HuH-7 (cell line): ENCODE measurements around the gene LRRN2.
"Not testable (repeated sequence)": the region's sequence is repeated elsewhere in the genome, so short reads cannot be mapped to it uniquely, and the experiment has no call there.

ENCODE experiments used
- DNase-seq: peaks from one replicate; pipeline ENCODE4 v3.0.0; 2011; ENCODE audit warnings: low spot score

LRRN2 gene

DNA sequence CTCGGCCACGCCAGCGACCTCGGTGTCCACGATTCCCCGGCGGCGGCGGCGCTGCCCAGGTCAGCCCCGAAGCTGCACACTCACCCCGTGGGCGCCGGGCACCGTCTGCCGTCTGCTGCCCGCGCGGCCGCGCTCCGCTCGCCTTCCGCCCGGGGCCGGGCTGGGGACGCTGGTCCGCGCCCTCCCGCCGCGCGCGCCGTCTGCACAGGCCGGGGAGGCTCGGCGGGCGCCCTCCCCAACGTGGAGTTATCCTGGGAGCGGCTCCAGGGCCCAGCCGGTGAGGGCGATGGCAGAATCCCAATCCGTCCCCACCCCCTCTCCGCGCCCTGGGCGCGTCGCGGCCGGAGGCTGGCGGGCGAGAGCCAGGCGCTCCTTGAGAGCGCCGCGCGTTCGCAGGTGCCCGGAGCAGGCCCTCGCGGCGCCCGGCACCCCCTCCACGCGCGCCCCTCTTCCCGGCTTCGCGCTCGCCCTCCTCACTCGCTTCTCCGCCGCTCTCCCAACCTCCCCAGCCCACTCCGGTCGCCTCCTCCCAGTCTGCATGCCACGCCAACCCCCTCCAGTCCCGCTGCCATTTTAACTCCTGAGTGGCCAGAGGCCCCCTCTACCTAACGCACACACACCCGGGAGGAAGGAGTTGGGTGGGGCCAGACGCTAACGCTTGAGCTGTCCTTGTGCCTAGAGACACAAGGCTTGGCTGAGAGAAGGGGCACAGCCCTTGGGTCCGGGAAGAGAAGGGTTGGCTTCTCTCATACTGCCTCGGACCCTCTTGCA is at the start of gene LRRN2:
Gene LRRN2, minus strand, starts transcription at position 503 of the 771 bp plus-strand sequence. CDS start 65,746 bp downstream, outside the sequence.
- DNase-seq = no peak

DNA sequence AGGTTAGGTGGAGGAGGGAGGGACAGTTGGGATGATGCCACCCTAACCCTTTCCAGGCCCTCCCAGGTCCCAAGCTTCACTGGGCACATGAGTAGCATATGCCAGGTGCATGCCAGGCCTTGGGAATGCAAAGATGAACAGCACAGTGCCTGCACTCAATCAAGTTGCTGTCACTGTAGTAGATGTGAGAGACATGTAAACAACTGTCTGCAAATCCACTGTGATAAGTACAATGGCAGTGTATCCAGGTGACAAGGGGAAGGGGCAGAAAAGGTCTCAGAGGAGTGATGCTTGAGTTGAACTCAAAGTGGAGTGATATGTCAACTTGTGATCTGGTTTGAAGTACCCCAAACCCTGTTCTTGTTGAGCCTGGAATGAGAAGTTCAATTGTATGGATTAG is 49.5 kb upstream of the LRRN2 start:
- no peak for DNase-seq

DNA sequence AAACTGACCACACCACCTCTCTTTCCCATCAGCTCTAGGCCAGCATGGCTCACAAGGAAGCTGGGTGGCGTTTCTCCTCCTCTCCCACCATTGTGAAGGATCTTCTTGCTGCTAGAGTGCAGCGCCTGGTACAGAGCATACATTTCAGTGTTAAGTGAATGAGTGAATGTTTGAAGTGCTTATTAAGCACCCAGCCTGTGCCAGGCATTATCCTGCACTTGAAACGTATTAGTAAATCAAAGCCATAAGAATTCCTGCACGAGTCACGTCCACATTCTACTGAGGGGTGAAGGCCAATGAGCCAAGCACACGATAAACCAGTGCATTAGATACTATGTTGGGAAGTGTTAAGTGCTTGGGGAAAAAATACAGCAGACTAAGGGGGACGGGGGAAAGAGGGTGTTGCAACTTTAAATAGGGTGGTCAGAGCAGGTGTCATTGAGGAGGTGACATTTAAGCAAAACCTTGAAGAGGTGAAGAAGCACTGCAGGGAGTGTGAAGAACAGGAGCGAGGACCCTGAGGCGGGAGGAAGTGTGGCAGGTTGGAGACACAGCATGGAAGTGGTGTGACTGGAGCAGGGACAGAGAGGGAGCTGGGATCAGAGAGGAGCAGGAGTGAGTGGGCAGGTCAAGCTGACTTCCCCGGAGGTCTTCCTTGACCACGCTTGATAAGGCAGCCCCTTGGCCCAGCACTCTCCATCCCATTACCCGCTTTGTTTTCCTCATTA is 48.5 kb upstream of the LRRN2 start:
- no peak for DNase-seq

DNA sequence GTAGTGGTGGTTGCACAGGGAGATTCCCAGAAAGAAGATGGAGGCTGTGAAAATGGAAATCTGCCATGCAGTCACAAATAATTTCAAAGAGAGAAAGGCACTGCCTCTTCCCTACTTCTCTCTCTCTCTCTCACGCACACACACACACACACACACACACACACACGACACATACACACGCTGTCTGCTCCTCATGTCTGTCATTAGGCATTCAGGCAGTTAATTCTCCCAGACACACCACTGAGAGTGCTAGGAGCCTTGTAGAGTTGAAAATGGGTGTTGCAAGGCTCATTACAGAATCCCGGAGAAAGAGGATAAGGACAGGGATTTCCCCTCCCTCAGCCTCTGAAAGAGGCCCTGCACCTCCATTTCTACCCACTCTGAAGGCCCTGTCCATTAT is 47.8 kb upstream of the LRRN2 start:
- no peak for DNase-seq

DNA sequence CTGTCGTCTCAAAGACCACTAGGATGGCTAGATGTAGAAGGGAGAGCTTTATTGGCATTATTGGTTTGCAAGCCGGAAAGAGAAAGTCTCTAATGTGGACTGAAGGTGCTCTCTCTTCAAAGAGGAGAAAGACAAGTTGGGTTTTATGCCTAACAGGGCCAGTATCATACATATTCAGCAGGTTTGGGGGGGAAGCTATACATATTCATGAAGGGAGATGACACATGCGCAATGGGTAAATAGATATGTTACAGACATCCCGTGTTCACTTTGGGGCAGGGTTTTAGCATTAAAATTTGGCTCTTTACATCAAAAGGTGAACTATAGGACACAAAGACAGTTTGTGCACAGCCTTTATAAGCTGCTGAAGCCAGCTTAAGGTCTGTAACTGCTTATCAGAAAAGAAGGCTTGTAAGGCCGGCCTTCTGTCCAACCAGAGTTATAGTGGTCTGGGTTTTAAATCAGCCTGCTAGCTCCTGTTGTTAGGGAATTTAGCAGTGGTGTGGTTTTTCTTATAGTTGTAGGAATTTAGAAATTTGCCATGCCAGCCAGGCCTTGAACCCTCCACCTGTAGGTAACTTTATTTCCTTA is 46.5 kb upstream of the LRRN2 start:
- DNase-seq = no peak

DNA sequence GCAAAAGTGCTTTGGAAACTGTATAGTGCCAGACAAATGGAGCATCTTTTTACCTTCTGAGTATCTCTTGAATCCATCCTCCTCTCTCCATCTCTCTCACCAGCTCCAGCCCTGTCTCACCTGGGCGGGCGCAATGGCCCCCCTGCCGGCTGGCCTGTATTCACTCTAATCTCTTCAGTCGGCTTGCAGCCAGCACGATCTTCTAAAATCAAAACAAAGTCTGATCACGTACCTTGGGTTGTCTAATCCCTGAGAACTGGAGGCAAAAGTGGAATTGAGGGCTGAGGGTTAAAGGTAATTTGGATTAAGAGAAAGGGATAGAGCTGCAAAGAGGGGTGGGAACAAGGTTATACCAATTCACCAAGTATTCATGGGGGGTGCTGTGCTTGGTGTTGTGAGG is 46.0 kb upstream of the LRRN2 start:
- no peak for DNase-seq

DNA sequence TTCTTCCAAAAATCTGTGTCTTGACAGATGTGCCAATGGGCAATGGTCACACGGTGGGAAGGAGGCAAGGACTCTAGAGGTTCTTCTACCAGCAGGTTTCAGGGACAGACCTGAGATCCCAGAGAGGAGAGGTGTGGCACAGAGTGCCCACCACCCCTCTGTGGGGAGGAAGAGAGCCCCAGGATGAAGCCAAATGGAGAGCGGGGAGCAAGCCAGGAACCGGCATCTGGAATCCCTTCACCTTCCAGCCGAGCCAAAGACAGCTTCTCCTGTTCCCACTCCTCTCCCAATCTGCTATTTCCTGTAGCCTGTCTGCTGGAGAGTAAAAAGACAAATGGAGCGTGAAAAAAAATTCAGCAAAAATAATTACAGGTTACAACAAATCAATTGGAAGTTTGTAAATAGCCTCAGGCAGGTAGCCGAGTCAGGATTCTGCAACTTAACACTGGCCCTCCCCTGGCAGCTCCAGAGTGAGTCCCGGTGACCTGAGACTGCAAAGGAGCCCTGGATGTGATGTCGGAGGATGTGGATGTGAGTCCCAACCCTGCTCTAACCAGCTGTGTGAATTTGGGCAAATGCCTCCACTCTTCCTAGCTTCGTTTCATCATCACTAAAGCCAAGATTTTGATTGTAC is 45.4 kb upstream of the LRRN2 start:
- no peak for DNase-seq

- DNase-seq = no peak
Observed at GRCh38 chr1:204729516-204729915, 44.0 kb upstream of the LRRN2 start.

DNA sequence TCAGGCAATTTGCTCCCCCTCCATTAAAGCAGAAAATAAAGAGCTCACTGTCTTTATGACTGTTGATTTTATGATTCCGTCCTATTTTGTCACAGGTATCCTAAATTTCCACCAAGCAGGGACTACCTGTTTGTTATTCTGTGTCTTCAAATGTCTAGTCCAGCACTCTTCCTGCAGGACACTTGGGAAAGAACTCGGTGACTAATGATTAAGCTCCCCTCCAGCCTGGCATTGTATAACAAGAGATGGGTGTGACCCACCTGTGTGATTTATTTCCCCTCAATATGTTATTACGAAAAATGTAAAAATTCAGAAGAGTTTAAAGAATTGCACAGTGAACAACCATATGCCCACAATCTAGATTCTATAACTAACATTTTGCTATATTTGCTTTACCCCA is 42.9 kb upstream of the LRRN2 start:
- no peak for DNase-seq

DNA sequence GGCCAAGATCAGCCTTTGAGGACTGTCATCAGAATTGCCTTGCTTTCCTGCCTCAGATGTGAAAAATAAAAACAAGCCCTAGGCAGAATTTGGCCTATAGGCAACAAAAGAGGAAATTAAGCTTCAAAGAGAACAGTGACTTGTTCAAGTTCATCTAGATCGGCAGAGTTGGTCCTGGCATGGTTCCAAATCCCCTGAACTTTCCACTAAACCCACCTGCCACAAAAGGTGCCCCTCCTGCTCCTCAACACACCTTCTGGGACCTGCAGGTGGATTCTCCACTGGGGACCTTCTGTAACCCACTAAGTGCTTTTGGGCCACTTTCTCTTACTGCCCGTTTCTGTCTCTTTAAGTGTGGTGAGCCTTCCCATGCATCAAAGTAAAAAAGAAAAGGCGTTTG is 42.5 kb upstream of the LRRN2 start:
- no peak for DNase-seq

- not testable (repeated sequence) for DNase-seq
Observed at GRCh38 chr1:204727438-204727837, 41.9 kb upstream of the LRRN2 start.

DNA sequence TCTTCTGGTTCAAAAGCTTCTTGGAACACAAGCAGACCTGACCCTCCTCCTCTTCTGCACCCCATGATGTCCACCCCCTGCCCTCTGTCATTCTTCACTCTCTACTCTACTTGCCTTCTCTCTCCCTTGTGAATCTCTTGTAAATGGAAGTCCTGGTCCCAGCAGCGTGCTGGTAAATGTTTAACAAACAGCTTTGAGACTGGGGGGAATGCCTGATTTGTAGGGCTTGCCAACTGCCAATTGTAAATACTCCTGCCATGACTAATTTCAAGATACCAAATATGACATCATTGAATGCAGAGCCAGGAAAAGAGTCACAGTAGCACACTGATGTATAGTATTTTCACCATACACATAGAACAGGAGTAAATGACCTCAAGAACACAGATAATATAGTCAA is 40.9 kb upstream of the LRRN2 start:
- no peak for DNase-seq

DNA sequence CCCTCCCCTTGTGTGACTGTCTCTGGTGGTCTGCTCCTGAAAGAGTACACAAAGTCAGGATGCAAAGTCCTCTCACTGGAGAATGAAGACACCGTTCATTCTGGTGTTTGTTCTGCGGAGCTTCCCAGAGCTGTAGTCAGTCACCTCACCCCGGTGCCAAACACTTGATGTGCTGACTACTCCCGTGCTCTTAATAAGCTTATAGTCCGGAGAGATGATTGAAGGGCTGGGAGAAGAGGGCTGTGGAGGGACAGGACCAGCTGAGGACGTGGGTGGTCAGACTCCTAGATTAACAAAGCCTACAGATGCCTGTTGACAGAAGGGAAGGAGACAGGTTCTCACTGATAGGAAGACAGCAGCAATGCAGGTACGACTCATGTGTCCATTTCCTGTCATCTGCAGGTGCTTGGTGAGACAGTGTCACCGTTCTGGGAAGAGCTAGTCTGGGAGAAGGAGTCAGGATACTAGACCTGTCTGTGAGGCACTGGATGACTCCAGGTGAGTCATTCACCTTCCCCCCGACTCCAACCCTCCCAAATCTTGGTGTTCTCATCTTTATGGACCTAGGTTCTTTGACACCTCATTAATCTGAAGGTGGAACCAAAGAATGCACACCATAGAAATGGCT is 40.4 kb upstream of the LRRN2 start:
- DNase-seq = no peak

DNA sequence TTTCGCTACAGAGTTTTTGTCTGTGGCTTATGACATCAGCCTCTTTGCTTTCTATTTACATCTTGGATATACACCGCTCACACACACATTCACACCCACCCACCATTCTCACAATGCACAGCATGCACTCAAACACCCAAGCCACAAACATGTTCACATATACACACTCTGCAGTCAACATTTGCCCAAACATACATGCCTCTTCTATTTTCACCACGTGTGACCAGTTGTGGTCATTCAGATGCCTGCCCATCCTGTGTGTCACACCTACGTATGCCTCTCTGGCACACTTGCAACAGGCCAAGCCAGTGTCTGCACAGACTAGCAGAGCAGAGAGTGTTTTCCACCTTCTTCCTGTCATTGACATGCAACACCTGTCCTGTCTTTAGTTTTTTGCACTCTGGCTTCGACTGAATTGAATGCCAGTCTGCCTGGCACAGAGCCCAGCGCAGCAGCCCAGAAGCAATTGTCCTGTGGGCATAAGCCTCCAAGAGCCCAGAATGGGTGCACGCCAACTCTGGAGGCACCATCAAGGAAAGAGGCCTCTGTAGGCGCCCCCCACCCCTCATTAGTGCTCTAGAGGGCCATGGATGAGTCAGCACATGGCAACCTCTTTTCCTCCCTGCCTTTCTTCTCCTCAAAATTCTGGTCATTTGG is 37.7 kb upstream of the LRRN2 start:
- no peak for DNase-seq

GRCh38 chr1:204721373-204722055 is 36.0 kb upstream of the LRRN2 start:
- DNase-seq = no peak

DNA sequence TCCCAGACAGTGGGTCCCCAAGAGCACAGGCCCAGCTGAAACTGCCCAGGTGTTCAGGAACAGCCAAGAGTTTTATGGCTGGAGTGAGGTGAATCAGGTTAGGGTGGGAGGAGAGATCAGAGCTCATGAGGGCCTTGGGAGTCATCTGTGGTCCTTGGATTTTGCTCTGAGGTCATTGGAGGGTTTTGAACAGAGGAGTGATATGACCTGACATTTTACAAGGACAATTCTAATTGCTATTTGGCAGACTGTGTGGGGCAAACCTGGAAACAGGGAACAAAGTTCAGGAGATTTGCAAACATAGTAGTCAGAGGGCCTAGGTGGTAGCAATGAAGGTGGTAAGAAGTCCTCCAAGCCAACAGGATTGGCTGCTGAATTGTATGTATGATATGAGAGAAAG is 31.1 kb upstream of the LRRN2 start:
- DNase-seq = no peak

GRCh38 chr1:204714861-204715511 is 29.4 kb upstream of the LRRN2 start:
- no peak for DNase-seq

DNA sequence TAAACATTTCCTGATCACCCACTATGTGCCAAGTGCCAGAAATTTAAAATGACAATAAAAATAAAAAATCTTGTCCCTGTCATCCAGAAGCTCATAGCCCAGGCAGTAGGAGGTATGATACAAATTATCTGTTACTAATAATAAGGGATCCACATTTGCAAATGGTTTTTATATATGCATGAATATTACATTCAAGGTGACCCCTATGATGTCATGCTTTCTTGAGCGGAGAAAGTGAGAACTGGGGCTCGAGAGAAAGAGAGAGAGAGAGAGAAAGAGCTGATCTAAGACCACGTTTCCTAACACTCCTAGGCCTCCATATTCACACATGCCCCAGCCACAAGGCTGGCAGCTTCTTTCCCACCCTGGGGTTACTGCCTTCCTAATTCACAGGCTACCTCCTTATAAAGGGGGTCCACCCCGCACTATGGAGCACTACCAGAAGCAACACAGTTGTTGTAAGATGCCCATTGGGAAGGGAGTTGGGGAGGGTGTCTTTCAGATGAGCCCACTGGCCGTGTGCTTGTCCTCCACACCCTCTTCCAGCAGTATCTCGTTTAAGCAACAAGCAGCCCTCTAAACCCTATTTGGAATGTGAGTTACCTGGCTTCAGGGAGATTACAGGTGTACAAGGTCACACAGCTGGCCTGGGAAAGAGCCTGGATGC is 28.8 kb upstream of the LRRN2 start:
- no peak for DNase-seq

DNA sequence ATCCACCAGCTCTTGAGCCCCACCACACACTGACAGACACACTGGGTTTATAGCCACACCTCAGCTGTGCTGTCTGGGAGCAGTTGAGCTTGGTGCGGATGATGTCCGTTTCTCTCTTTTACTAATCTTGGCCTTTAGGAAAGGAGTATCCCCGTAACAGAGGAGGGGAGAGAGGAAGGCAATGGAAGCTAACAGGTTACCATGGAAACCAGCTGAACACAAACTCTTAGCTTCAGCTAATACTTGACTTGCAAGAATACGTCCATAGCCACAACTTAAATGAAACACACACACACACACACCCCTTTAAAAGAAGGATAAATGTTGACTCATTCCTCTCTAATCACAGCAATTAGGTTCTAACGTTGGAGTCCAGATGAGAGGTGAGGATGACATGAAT is 28.0 kb upstream of the LRRN2 start:
- no peak for DNase-seq
